Measurements from ENCODE around the gene ZNF669.
"Not testable (repeated sequence)": the region's sequence is repeated elsewhere in the genome, so short reads cannot be mapped to it uniquely, and the experiment has no call there.

The ZNF669 gene

DNA sequence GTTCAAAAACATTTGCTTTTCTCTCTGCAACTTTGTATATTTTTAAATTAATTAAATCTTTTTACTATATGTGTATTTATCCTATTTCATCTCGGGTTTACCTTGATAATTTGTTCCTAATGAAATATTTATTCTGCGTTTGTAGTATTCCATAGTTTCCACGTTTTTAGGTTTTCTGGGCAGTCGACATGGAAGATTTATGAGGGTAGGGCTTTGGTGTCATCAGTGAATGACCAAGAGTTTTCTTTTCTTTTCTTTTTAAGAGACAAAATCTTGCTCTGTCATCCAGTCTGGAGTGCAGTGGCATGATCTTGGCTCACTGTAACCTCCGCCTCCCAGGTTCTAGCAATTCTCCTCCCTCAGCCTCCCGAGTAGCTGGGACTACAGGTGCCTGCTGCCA, 17.2 kb upstream of the ZNF669 start:
- in situ Hi-C loops (cut with MboI; ENCODE audit: low sequenced_read_pairs, unreplicated experiment) = no loop called here
- DNase-seq (ENCODE audit: low spot score) = no peak
- TF ChIP-seq, protein P1, sequence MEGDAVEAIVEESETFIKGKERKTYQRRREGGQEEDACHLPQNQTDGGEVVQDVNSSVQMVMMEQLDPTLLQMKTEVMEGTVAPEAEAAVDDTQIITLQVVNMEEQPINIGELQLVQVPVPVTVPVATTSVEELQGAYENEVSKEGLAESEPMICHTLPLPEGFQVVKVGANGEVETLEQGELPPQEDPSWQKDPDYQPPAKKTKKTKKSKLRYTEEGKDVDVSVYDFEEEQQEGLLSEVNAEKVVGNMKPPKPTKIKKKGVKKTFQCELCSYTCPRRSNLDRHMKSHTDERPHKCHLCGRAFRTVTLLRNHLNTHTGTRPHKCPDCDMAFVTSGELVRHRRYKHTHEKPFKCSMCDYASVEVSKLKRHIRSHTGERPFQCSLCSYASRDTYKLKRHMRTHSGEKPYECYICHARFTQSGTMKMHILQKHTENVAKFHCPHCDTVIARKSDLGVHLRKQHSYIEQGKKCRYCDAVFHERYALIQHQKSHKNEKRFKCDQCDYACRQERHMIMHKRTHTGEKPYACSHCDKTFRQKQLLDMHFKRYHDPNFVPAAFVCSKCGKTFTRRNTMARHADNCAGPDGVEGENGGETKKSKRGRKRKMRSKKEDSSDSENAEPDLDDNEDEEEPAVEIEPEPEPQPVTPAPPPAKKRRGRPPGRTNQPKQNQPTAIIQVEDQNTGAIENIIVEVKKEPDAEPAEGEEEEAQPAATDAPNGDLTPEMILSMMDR (IDR thresholded peaks at IDR 0.05; ENCODE audit: borderline replicate concordance, control extremely low read depth, extremely low read depth, insufficient read depth, missing control alignments) = no peak

- in situ Hi-C loops (cut with MboI; ENCODE audit: low sequenced_read_pairs, unreplicated experiment); DNase-seq (ENCODE audit: low spot score): not testable (repeated sequence)
Measured at GRCh38 chr1:247120408-247120668, 16.2 kb upstream of the ZNF669 start.

GRCh38 chr1:247119600-247120407, 15.6 kb upstream of the ZNF669 start:
- TF ChIP-seq, protein P1 (IDR thresholded peaks at IDR 0.05; ENCODE audit: borderline replicate concordance, control extremely low read depth, extremely low read depth, insufficient read depth, missing control alignments) = no peak
- peak; percentile 25 for DNase-seq (ENCODE audit: low spot score)
- in situ Hi-C loops (cut with MboI; ENCODE audit: low sequenced_read_pairs, unreplicated experiment) = no loop called here

- DNase-seq (ENCODE audit: low spot score) = peak; percentile 56
- in situ Hi-C loops (cut with MboI; ENCODE audit: low sequenced_read_pairs, unreplicated experiment) = no loop called here
Measured at GRCh38 chr1:247118946-247119446, 14.8 kb upstream of the ZNF669 start.

GRCh38 chr1:247115545-247115944, 11.4 kb upstream of the ZNF669 start:
- TF ChIP-seq, protein P1 (IDR thresholded peaks at IDR 0.05; ENCODE audit: borderline replicate concordance, control extremely low read depth, extremely low read depth, insufficient read depth, missing control alignments) = no peak
- in situ Hi-C loops (cut with MboI; ENCODE audit: low sequenced_read_pairs, unreplicated experiment) = no loop called here
- DNase-seq (ENCODE audit: low spot score) = no peak

More at GRCh38 chr1:247118946-247119446, 14.8 kb upstream of the ZNF669 start:
- TF ChIP-seq, protein P1 (IDR thresholded peaks at IDR 0.05; ENCODE audit: borderline replicate concordance, control extremely low read depth, extremely low read depth, insufficient read depth, missing control alignments) = peak; percentile 11

GRCh38 chr1:247115141-247115510, 11.0 kb upstream of the ZNF669 start:
- no peak for DNase-seq (ENCODE audit: low spot score)
- TF ChIP-seq, protein P1 (IDR thresholded peaks at IDR 0.05; ENCODE audit: borderline replicate concordance, control extremely low read depth, extremely low read depth, insufficient read depth, missing control alignments) = no peak
- in situ Hi-C loops (cut with MboI; ENCODE audit: low sequenced_read_pairs, unreplicated experiment) = no loop called here

- in situ Hi-C loops (cut with MboI; ENCODE audit: low sequenced_read_pairs, unreplicated experiment) = no loop called here
- no peak for DNase-seq (ENCODE audit: low spot score)
- TF ChIP-seq, protein P1 (IDR thresholded peaks at IDR 0.05; ENCODE audit: borderline replicate concordance, control extremely low read depth, extremely low read depth, insufficient read depth, missing control alignments) = no peak
Measured at GRCh38 chr1:247114351-247115140, 10.4 kb upstream of the ZNF669 start.
